OCI-LY7 (cell line): ENCODE results near the gene LRRC26. TPM values are rescaled to one million over a fixed set of nuclear protein-coding genes. Genes with fewer than 3 reads are reported as not detected.

Source experiments
- BruUV-seq: library from RNA; stranded (reverse); fragments of 400-500 nt; replicated peaks from 2 replicates; lab custom pipeline; 2021; lab: Mats Ljungman, UMichigan
- CTCF ChIA-PET: fragments of 300-600 bp; sonication (Branson Sonifier 250); formaldehyde crosslinking; loops from one replicate; lab custom pipeline; 2022; ENCODE audit warnings: antibody characterized with exemption; ENCODE audit not compliant: unreplicated experiment; lab: Charles Lee
- POLR2A ChIA-PET: fragments of 300-600 bp; sonication (Branson Sonifier 250); formaldehyde crosslinking; loops from one replicate; lab custom pipeline; 2022; ENCODE audit warnings: antibody characterized with exemption; lab: Charles Lee
- DNase-seq: peaks from one replicate; pipeline ENCODE4 v3.0.0-alpha.2; 2015; ENCODE audit warnings: low spot score
- H2AFZ ChIP-seq: fragments of 200-600 bp; sonication (generic), shearing (Covaris generic); 2 replicates; pipeline ENCODE4 v1.6.1; 2014; ENCODE audit warnings: mild to moderate bottlenecking, antibody characterized with exemption, low read length, moderate library complexity
- H3K27ac ChIP-seq: fragments of 200-600 bp; sonication (generic); 2 replicates; pipeline ENCODE4 v1.5.1; 2014; ENCODE audit warnings: mixed run types, low read depth, mild to moderate bottlenecking, moderate library complexity, low read length, inconsistent platforms; ENCODE audit not compliant: poor library complexity, severe bottlenecking
- H3K36me3 ChIP-seq: fragments of 200-600 bp; sonication (generic); 2 replicates; pipeline ENCODE4 v1.6.1; 2014; ENCODE audit warnings: mild to moderate bottlenecking, antibody characterized with exemption, low read length, moderate library complexity, mixed read lengths; ENCODE audit not compliant: insufficient read depth
- H3K4me1 ChIP-seq: fragments of 200-600 bp; sonication (generic); 2 replicates; pipeline ENCODE4 v1.5.1; 2014; ENCODE audit warnings: mild to moderate bottlenecking, low read length; ENCODE audit not compliant: insufficient read depth, poor library complexity, severe bottlenecking
- H3K4me2 ChIP-seq: fragments of 200-600 bp; sonication (generic); 2 replicates; pipeline ENCODE4 v1.6.1; 2014; ENCODE audit warnings: mild to moderate bottlenecking, low read length
- H3K4me3 ChIP-seq: fragments of 200-600 bp; sonication (generic); 2 replicates; pipeline ENCODE4 v1.5.1; 2014; ENCODE audit warnings: mild to moderate bottlenecking, low read depth, low read length; ENCODE audit not compliant: poor library complexity, severe bottlenecking
- H3K79me2 ChIP-seq: fragments of 200-600 bp; sonication (generic); 2 replicates; pipeline ENCODE4 v1.6.1; 2016; ENCODE audit warnings: low read depth, mild to moderate bottlenecking, low read length, moderate library complexity, mixed read lengths; ENCODE audit not compliant: insufficient read depth
- H3K9me2 ChIP-seq: fragments of 200-600 bp; sonication (generic); 2 replicates; pipeline ENCODE4 v1.6.1; 2016; ENCODE audit warnings: mild to moderate bottlenecking, low read length, mixed read lengths; ENCODE audit not compliant: insufficient read depth
- H3K9me3 ChIP-seq: fragments of 200-600 bp; sonication (generic); 2 replicates; pipeline ENCODE4 v1.6.1; 2014; ENCODE audit warnings: mild to moderate bottlenecking, mixed run types, low read length, mixed read lengths
- H4K20me1 ChIP-seq: fragments of 200-600 bp; sonication (generic); 2 replicates; pipeline ENCODE4 v1.6.1; 2014; ENCODE audit warnings: mild to moderate bottlenecking, antibody characterized with exemption, low read length, moderate library complexity, mixed read lengths; ENCODE audit not compliant: insufficient read depth
- EZH2phosphoT487 ChIP-seq: fragments of 200-600 bp; sonication (generic); IDR thresholded peaks from 2 replicates; pipeline ENCODE4 v1.6.1; 2018; ENCODE audit warnings: low read depth, borderline replicate concordance, mild to moderate bottlenecking, mixed run types, antibody characterized with exemption, low read length, moderate library complexity, mixed read lengths
- intact Hi-C: fragments of 100-400 bp; cut with micrococcal nuclease; formaldehyde crosslinking; loops from one replicate; pipeline ENCODE4 v1.10.0; 2022; ENCODE audit not compliant: unreplicated experiment
- total RNA-seq, 2 experiments: library from RNA; depleted of rRNA in 1 of 2; stranded (reverse); fragments of >200 nt in 1 of 2; shearing (Covaris generic) in 1 of 2; gene quantifications; 2 replicates each; pipeline ENCODE4 v1.2.3, GENCODE V29; 2014 to 2022
- TF ChIP-seq, protein P1 (sequence below): fragments of 200-600 bp; sonication (generic); conservative IDR thresholded peaks from 2 replicates; pipeline ENCODE4 v1.5.1; 2014; ENCODE audit warnings: mild to moderate bottlenecking, antibody characterized with exemption, low read length, moderate library complexity, mixed read lengths

The LRRC26 gene
- total RNA-seq, 2 experiments from 2014 or later: not detected

DNA sequence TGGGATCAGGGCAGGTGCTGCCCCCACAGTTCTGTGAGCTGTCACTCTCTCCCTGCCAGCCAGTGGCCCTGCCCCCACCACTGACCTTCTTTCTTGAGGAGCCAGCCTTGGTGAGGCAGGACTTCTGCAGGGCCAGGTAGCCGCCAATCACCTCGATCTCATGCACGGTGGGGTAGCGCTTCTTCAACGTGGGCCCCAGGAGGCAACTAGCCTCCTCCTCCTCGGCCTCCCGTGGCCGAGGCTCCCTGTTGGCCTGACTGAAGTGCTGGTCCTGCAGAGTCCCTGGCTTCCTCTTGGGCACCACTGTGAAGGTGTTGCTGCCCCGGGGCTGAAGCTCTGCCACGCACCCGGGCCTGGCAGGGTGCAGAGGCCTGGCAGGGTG is 29.0 kb upstream of the LRRC26 start:
- DNase-seq: no peak
- CTCF ChIA-PET: no interaction called here
- H3K27ac ChIP-seq: no peak overlapping the region
- peaks cover 25% of the 10 kb centered on the region for H3K4me1 ChIP-seq
- TF ChIP-seq EZH2phosphoT487: no peak
- TF ChIP-seq, protein P1, sequence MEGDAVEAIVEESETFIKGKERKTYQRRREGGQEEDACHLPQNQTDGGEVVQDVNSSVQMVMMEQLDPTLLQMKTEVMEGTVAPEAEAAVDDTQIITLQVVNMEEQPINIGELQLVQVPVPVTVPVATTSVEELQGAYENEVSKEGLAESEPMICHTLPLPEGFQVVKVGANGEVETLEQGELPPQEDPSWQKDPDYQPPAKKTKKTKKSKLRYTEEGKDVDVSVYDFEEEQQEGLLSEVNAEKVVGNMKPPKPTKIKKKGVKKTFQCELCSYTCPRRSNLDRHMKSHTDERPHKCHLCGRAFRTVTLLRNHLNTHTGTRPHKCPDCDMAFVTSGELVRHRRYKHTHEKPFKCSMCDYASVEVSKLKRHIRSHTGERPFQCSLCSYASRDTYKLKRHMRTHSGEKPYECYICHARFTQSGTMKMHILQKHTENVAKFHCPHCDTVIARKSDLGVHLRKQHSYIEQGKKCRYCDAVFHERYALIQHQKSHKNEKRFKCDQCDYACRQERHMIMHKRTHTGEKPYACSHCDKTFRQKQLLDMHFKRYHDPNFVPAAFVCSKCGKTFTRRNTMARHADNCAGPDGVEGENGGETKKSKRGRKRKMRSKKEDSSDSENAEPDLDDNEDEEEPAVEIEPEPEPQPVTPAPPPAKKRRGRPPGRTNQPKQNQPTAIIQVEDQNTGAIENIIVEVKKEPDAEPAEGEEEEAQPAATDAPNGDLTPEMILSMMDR: no peak
- H3K36me3 ChIP-seq: no peaks in the 10 kb centered on the region
- no TSS peak for BruUV-seq
- H3K9me3 ChIP-seq: no peaks in the 10 kb centered on the region
- H3K9me2 ChIP-seq: no peaks in the 10 kb centered on the region
- H3K4me2 ChIP-seq: no peak overlapping the region
- intact Hi-C loops: no loop called here
- peaks cover 27% of the 10 kb centered on the region for H3K79me2 ChIP-seq
- H2AFZ ChIP-seq: no peak overlapping the region
- peaks cover under 1% of the 10 kb centered on the region; the same call in 1 of the 2 replicates for H4K20me1 ChIP-seq
- POLR2A ChIA-PET: no interaction called here
- H3K4me3 ChIP-seq: no peak overlapping the region

DNA sequence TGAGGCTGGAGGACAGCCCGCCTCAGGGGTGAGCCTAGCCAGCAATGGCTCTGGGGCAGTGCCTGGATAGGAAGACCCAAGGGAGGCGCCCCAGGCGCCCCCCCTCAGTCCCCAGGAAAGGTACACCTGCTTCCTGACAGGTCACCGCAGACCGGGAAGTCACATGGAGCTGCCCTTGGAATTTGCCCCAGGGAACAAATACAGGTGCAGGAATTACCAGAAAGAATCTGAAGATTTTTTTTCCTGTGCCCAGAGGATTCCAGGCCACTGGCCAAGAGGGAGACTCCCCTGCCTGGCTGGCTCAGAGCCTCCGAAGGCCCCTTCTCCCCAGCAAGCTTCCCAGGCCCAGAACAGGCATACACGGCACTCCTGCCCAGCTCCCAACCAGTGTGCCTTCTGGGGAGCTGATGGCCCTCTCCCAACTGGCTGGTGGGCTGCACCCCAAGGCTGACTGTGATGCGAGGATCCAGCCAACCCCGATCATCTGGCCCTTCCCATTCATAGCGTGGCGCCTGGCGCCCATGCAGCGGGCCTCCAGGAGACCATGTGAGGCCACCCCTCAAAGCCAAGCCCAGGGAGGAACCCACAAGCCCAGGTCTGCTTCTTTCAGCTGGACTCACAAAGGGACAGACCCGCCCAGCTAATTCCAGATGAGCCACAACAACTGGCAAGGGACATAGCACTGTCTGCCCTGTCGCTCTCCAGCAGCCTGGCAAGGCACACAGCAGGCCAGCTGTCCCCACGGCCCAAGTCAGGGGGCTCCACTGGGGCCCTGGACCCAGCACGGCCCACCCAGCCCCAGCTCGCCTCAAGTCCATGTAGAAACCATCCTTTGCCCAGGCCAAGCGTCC is 28.4 kb upstream of the LRRC26 start:
- CTCF ChIA-PET: no interaction called here

More for the DNA sequence above, 28.4 kb upstream of the LRRC26 start:
- Histone ChIP-seq H3K27ac (no peak overlapping the region), H2AFZ (no peak overlapping the region), H3K9me3 (no peaks in the 10 kb centered on the region), H3K4me2 (no peak overlapping the region), H4K20me1 (no peaks in the 10 kb centered on the region), H3K79me2 (peaks cover 22% of the 10 kb centered on the region), H3K36me3 (no peaks in the 10 kb centered on the region), H3K9me2 (no peaks in the 10 kb centered on the region), H3K4me1 (peaks cover 19% of the 10 kb centered on the region), H3K4me3 (no peak overlapping the region)
- TF ChIP-seq EZH2phosphoT487: no peak
- TF ChIP-seq, protein P1: no peak
- no TSS peak for BruUV-seq
- POLR2A ChIA-PET: no interaction called here
- intact Hi-C loops: no loop called here
- DNase-seq: no peak
